Thyroid gland (tissue), 4 donors: ENCODE data around the gene TSSK3. TPM values are rescaled to one million over a fixed set of nuclear protein-coding genes. Genes with fewer than 3 reads are reported as not detected.

Experiments used
- DNase-seq, 2 donors: peaks; one replicate each; pipeline ENCODE4 v3.0.0-alpha.2; 2019
- H3K27ac ChIP-seq, 3 donors: fragments of 200-600 bp; sonication (generic); 1 replicate in 2 of 3; 2 replicates in 1 of 3; pipeline ENCODE4 v1.5.1; 2016 to 2019; ENCODE audit warnings: mild to moderate bottlenecking in 1 of 3, moderate library complexity in 1 of 3
- H3K27me3 ChIP-seq: fragments of 200-600 bp; sonication (generic); one replicate; pipeline ENCODE4 v1.5.1; 2019
- H3K36me3 ChIP-seq, 2 donors: fragments of 200-600 bp; sonication (generic); one replicate each; pipeline ENCODE4 v1.5.1; 2016 to 2019
- H3K4me1 ChIP-seq, 2 donors: fragments of 200-600 bp; sonication (generic); one replicate each; pipeline ENCODE4 v1.5.1; 2017 to 2019
- H3K4me3 ChIP-seq, 3 donors: fragments of 200-600 bp; sonication (generic); replicated peaks in 1 of 3; 1 replicate in 2 of 3; 2 replicates in 1 of 3; pipeline ENCODE4 v1.5.1; 2016; ENCODE audit warnings: mild to moderate bottlenecking in 1 of 3
- H3K9me3 ChIP-seq: fragments of 200-600 bp; sonication (generic); one replicate; pipeline ENCODE4 v1.5.1; 2017
- POLR2A ChIP-seq, 2 donors: fragments of 450-650 bp; IDR thresholded peaks; one replicate each; pipeline ENCODE4 v1.6.1; 2017; ENCODE audit warnings: antibody characterized with exemption in 2 of 2, mild to moderate bottlenecking in 2 of 2, moderate library complexity in 1 of 2
- WGBS, 2 donors: methylation state at CpG; one replicate each; pipeline ENCODE4 v1.1.5; 2017; 5-methylcytosine and 5-hydroxymethylcytosine counted together
- intact Hi-C: fragments of 100-400 bp; cut with DNase I; formaldehyde crosslinking; loops from one replicate; pipeline ENCODE4 v1.15.1; 2023
- total RNA-seq, 4 donors: library from RNA; depleted of rRNA; stranded (reverse); fragments of >200 nt; gene quantifications; one replicate each; pipeline ENCODE4 v1.2.3, GENCODE V29; 2016
- TF ChIP-seq, protein P1 (sequence below), 6 experiments: fragments of 200-600 bp in 3 of 6; fragments of 450-650 bp in 3 of 6; sonication (generic) in 3 of 6; IDR thresholded peaks; one replicate each; pipeline ENCODE4 v1.5.1; 2016 to 2019; ENCODE audit warnings: antibody characterized with exemption in 6 of 6, mild to moderate bottlenecking in 2 of 6, inconsistent platforms in 1 of 6, moderate library complexity in 1 of 6

The TSSK3 gene
- total RNA-seq, 4 donors from 2014 or later = 1.2 to 6.0 (median 2.9) TPM

DNA sequence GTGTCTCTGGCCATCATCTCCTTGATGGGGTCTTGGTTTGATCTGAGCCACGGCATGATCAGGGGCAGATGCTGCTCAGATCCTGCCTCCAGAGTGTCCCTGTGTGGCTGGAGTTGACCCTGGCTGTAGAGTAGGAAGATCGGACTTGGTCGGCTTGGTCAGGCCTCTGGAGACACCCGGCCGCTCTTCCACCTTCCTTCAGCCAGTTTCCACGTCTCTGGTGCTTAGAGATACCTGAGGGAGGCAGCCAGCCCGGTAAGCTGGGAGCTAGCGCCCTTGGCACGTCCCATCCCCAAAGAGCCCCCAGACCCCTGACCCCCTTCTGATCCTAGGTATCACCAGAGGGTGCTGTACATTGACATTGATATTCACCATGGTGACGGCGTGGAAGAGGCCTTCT, 35.1 kb upstream of the TSSK3 start:
- no peak for TF ChIP-seq POLR2A (IDR thresholded peaks at IDR 0.05)
- TF ChIP-seq, protein P1, sequence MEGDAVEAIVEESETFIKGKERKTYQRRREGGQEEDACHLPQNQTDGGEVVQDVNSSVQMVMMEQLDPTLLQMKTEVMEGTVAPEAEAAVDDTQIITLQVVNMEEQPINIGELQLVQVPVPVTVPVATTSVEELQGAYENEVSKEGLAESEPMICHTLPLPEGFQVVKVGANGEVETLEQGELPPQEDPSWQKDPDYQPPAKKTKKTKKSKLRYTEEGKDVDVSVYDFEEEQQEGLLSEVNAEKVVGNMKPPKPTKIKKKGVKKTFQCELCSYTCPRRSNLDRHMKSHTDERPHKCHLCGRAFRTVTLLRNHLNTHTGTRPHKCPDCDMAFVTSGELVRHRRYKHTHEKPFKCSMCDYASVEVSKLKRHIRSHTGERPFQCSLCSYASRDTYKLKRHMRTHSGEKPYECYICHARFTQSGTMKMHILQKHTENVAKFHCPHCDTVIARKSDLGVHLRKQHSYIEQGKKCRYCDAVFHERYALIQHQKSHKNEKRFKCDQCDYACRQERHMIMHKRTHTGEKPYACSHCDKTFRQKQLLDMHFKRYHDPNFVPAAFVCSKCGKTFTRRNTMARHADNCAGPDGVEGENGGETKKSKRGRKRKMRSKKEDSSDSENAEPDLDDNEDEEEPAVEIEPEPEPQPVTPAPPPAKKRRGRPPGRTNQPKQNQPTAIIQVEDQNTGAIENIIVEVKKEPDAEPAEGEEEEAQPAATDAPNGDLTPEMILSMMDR (IDR thresholded peaks at IDR 0.05) = no peak
- no peak for DNase-seq
- peaks cover 31 to 32% of the 10 kb centered on the region in 2 donors for H3K36me3 ChIP-seq

DNA sequence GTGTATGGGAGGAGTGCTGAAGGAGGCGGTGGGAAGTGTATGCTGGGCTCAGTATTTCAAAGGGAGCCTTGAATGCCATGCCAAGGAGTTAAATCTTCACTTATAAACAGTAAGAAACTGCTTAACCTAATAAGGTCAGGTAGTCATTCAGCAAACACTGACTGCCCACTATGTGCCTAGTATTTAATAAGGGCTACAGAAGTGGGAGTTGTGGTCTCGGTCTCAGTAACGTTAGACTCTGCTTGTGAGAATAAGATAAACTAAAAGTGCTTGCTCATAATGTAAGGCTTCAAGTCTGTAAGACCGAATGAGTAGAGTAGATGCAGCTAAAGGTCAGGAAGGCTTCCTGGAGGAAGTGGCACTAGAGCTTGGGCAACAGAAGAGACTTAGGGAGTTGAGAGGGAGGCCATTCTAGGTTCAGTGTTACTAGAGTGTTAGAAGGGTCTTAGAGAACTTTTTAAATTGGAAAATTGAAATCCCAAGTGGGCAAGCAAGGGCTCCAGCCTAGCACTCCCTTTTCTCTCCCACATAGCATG, 32.3 kb upstream of the TSSK3 start:
- peaks cover 25 to 27% of the 10 kb centered on the region in 2 donors for H3K36me3 ChIP-seq
- intact Hi-C loops = loop anchor here (10.0 kb wide), 1 partner anchor 95 kb away; no protein-coding TSS in a partner anchor
- no peak for DNase-seq
- no peak overlapping the region for H3K4me3 ChIP-seq
- no peaks in the 10 kb centered on the region for H3K9me3 ChIP-seq
- H3K27me3 ChIP-seq = no peaks in the 10 kb centered on the region
- H3K27ac ChIP-seq = peak overlapping the region in 2 of 3 donors; percentile 46 to 87
- 93 to 94% methylated on average over 4 of the region's 4 CpGs for WGBS, 2 donors
- H3K4me1 ChIP-seq = peaks cover 44 to 49% of the 10 kb centered on the region in 2 donors
- TF ChIP-seq, protein P1 (IDR thresholded peaks at IDR 0.05) = no peak
- TF ChIP-seq POLR2A (IDR thresholded peaks at IDR 0.05) = no peak

More for the DNA sequence above, 35.1 kb upstream of the TSSK3 start:
- intact Hi-C loops = no loop called here
- no peaks in the 10 kb centered on the region for H3K9me3 ChIP-seq
- whole genome bisulfite sequencing, 2 donors = 96% methylated on average over 9 to 11 of the region's 11 CpGs
- H3K4me1 ChIP-seq = peaks cover 18 to 22% of the 10 kb centered on the region in 2 donors
- H3K27ac ChIP-seq = no peak overlapping the region
- no peak overlapping the region for H3K4me3 ChIP-seq
- no peaks in the 10 kb centered on the region for H3K27me3 ChIP-seq

DNA sequence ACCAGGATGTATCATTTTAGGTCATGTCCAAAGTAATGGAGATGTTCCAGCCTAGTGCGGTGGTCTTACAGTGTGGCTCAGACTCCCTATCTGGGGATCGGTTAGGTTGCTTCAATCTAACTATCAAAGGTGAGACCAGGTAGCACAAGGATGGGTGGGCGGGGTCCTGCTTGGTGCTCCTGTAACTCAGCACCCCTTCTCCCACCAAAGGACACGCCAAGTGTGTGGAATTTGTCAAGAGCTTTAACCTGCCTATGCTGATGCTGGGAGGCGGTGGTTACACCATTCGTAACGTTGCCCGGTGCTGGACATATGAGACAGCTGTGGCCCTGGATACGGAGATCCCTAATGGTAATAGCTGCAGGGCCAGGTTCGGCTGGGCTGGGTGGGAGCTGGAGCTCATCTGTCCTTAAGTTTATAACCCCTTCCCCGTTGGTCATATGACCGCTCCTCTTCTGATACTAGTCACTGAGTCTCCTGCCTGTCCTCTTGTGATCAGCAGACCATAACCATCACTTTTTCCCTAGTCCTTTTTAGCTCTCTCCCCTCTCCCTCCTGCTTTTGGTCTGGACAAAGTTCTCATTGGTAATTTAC, 31.7 kb upstream of the TSSK3 start:
- H3K9me3 ChIP-seq = no peaks in the 10 kb centered on the region
- 71 to 80% methylated on average over 12 of the region's 12 CpGs for WGBS, 2 donors
- H3K36me3 ChIP-seq = peaks cover 24 to 25% of the 10 kb centered on the region in 2 donors
- H3K27ac ChIP-seq = peak overlapping the region in 2 of 3 donors; percentile 46 to 87
- no peaks in the 10 kb centered on the region for H3K27me3 ChIP-seq
- TF ChIP-seq, protein P1 (IDR thresholded peaks at IDR 0.05) = no peak
- TF ChIP-seq POLR2A (IDR thresholded peaks at IDR 0.05) = no peak
- DNase-seq = no peak
- peaks cover 45 to 49% of the 10 kb centered on the region in 2 donors for H3K4me1 ChIP-seq
- intact Hi-C loops = loop anchor here (10.0 kb wide), 1 partner anchor 96 kb away; no protein-coding TSS in a partner anchor
- no peak overlapping the region for H3K4me3 ChIP-seq

DNA sequence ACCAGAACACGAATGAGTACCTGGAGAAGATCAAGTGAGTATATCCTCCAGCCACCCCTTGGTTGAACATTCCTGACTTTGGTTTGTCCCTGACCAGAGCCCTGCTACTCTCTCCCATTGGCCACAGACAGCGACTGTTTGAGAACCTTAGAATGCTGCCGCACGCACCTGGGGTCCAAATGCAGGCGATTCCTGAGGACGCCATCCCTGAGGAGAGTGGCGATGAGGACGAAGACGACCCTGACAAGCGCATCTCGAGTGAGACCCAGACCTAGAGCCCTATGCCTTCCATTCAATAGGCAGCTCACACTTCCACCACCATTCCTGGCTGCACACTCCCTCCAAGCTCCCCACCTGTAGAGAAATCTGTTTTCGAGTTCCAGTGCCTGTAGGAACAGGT, 30.8 kb upstream of the TSSK3 start:
- intact Hi-C loops = loop anchor here (10.0 kb wide), 1 partner anchor 97 kb away; no protein-coding TSS in a partner anchor
- Histone ChIP-seq H3K36me3 (peaks cover 24 to 25% of the 10 kb centered on the region in 2 donors), H3K4me1 (peaks cover 49 to 52% of the 10 kb centered on the region in 2 donors), H3K27ac (peak overlapping the region; percentile 85 to 90 (median 87)), H3K27me3 (no peaks in the 10 kb centered on the region), H3K4me3 (no peak overlapping the region), H3K9me3 (no peaks in the 10 kb centered on the region)
- WGBS, 2 donors = 89 to 93% methylated on average over 12 of the region's 12 CpGs
- TF ChIP-seq POLR2A (IDR thresholded peaks at IDR 0.05) = no peak
- TF ChIP-seq, protein P1 (IDR thresholded peaks at IDR 0.05) = no peak
- no peak for DNase-seq
